NCI-H526 treated with DMSO at 0.1 percent for 48 hours (cell line): ENCODE data around the gene DEPDC5.
"Not testable (repeated sequence)": the region's sequence is repeated elsewhere in the genome, so short reads cannot be mapped to it uniquely, and the experiment has no call there.

Experiments used
- DNase-seq: peaks from one replicate; lab custom pipeline; 2025; lab: John Stamatoyannopoulos, UW

Gene DEPDC5

GRCh38 chr22:31753634-31754501 lies at the start of gene DEPDC5:
Gene DEPDC5, plus strand, starts transcription at chr22:31754019. Its CDS starts 903 bp downstream, at chr22:31754922.
- DNase-seq, result peak; percentile 82

- no peak for DNase-seq
Observed at GRCh38 chr22:31707519-31707918, 46.3 kb upstream of the DEPDC5 start.

- not testable (repeated sequence) for DNase-seq
Observed at GRCh38 chr22:31711226-31711625, 42.6 kb upstream of the DEPDC5 start.

GRCh38 chr22:31715147-31715778 lies 38.6 kb upstream of the DEPDC5 start:
- DNase-seq, result no peak

GRCh38 chr22:31719850-31720471 lies 33.9 kb upstream of the DEPDC5 start:
- no peak for DNase-seq

- DNase-seq, result no peak
Observed at GRCh38 chr22:31723723-31724122, 30.1 kb upstream of the DEPDC5 start.

- no peak for DNase-seq
Observed at GRCh38 chr22:31726692-31727091, 27.1 kb upstream of the DEPDC5 start.

GRCh38 chr22:31728857-31729256 lies 25.0 kb upstream of the DEPDC5 start:
- no peak for DNase-seq

GRCh38 chr22:31730344-31730711 lies 23.5 kb upstream of the DEPDC5 start:
- no peak for DNase-seq

GRCh38 chr22:31732089-31732829 lies 21.6 kb upstream of the DEPDC5 start:
- DNase-seq, result no peak

GRCh38 chr22:31733580-31734079 lies 20.2 kb upstream of the DEPDC5 start:
- DNase-seq, result no peak

- no peak for DNase-seq
Observed at GRCh38 chr22:31734512-31734911, 19.3 kb upstream of the DEPDC5 start.

- no peak for DNase-seq
Observed at GRCh38 chr22:31736458-31736857, 17.4 kb upstream of the DEPDC5 start.

GRCh38 chr22:31737932-31738331 lies 15.9 kb upstream of the DEPDC5 start:
- no peak for DNase-seq

- no peak for DNase-seq
Observed at GRCh38 chr22:31738566-31738965, 15.3 kb upstream of the DEPDC5 start.

- DNase-seq, result no peak
Observed at GRCh38 chr22:31739795-31740201, 14.0 kb upstream of the DEPDC5 start.

GRCh38 chr22:31740314-31740713 lies 13.5 kb upstream of the DEPDC5 start:
- DNase-seq, result not testable (repeated sequence)

- DNase-seq, result no peak
Observed at GRCh38 chr22:31742115-31742514, 11.7 kb upstream of the DEPDC5 start.

GRCh38 chr22:31742682-31743081 lies 11.1 kb upstream of the DEPDC5 start:
- DNase-seq, result no peak

- DNase-seq, result no peak
Observed at GRCh38 chr22:31743871-31744270, 9.9 kb upstream of the DEPDC5 start.

- DNase-seq, result no peak
Observed at GRCh38 chr22:31747441-31747840, 6.4 kb upstream of the DEPDC5 start.

GRCh38 chr22:31748490-31748889 lies 5.3 kb upstream of the DEPDC5 start:
- no peak for DNase-seq
